ENCODE data around the gene ANTXR1.

Gene ANTXR1

GRCh38 chr2:69075486-69075885 is 62.5 kb downstream of the ANTXR1 start:
- DNase-seq: no peak

- no peak for DNase-seq
Observed at GRCh38 chr2:69076601-69077000, 63.6 kb downstream of the ANTXR1 start.

GRCh38 chr2:69077252-69077950 is 64.4 kb downstream of the ANTXR1 start:
- DNase-seq: no peak

GRCh38 chr2:69080071-69080470 is 67.1 kb downstream of the ANTXR1 start:
- no peak for DNase-seq

GRCh38 chr2:69081001-69081580 is 68.1 kb downstream of the ANTXR1 start:
- no peak for DNase-seq

- no peak for DNase-seq
Observed at GRCh38 chr2:69081757-69082156, 68.8 kb downstream of the ANTXR1 start.

GRCh38 chr2:69082430-69082997 is 69.5 kb downstream of the ANTXR1 start:
- DNase-seq: no peak

- DNase-seq: no peak
Observed at GRCh38 chr2:69083235-69083748, 70.3 kb downstream of the ANTXR1 start.

GRCh38 chr2:69084492-69084891 is 71.5 kb downstream of the ANTXR1 start:
- no peak for DNase-seq

- no peak for DNase-seq
Observed at GRCh38 chr2:69086466-69086865, 73.5 kb downstream of the ANTXR1 start.

GRCh38 chr2:69087211-69087911 is 74.4 kb downstream of the ANTXR1 start:
- DNase-seq: no peak

GRCh38 chr2:69087912-69088240 is 74.9 kb downstream of the ANTXR1 start:
- DNase-seq: no peak

- DNase-seq: no peak
Observed at GRCh38 chr2:69088466-69088865, 75.5 kb downstream of the ANTXR1 start.

- DNase-seq: no peak
Observed at GRCh38 chr2:69089266-69089665, 76.3 kb downstream of the ANTXR1 start.

- no peak for DNase-seq
Observed at GRCh38 chr2:69089998-69090397, 77.0 kb downstream of the ANTXR1 start.

GRCh38 chr2:69090820-69091219 is 77.8 kb downstream of the ANTXR1 start:
- no peak for DNase-seq

GRCh38 chr2:69092857-69093256 is 79.9 kb downstream of the ANTXR1 start:
- no peak for DNase-seq

GRCh38 chr2:69095305-69095704 is 82.3 kb downstream of the ANTXR1 start:
- no peak for DNase-seq

- DNase-seq: no peak
Observed at GRCh38 chr2:69096326-69097095, 83.5 kb downstream of the ANTXR1 start.

- DNase-seq: no peak
Observed at GRCh38 chr2:69097148-69097610, 84.2 kb downstream of the ANTXR1 start.

GRCh38 chr2:69097891-69098655 is 85.1 kb downstream of the ANTXR1 start:
- DNase-seq: no peak

GRCh38 chr2:69099541-69099940 is 86.6 kb downstream of the ANTXR1 start:
- no peak for DNase-seq
